ENCODE measurements around the gene MYRIP.
"Not testable (repeated sequence)": the region's sequence is repeated elsewhere in the genome, so short reads cannot be mapped to it uniquely, and the experiment has no call there.

Gene MYRIP

DNA sequence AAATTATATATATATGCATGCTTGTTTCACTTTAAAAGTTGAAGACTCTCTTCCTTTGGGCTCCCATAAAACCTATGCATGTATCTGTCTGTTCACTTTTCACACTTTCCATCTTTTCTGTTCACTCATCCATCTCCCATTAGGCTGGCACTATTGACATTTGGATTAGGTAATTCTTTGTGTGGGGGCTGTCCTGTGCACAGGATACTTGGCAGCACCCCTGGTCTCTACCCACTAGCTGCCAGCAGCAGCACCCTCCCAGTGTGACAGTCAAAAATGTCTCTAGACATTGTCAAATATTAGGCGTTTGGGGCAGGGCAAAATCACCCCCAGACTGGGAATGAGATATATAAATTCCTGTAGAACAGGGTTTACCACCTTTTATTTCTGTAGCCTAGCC lies 427.8 kb downstream of the MYRIP start:
- DNase-seq (ENCODE audit: low read depth), result no peak

DNA sequence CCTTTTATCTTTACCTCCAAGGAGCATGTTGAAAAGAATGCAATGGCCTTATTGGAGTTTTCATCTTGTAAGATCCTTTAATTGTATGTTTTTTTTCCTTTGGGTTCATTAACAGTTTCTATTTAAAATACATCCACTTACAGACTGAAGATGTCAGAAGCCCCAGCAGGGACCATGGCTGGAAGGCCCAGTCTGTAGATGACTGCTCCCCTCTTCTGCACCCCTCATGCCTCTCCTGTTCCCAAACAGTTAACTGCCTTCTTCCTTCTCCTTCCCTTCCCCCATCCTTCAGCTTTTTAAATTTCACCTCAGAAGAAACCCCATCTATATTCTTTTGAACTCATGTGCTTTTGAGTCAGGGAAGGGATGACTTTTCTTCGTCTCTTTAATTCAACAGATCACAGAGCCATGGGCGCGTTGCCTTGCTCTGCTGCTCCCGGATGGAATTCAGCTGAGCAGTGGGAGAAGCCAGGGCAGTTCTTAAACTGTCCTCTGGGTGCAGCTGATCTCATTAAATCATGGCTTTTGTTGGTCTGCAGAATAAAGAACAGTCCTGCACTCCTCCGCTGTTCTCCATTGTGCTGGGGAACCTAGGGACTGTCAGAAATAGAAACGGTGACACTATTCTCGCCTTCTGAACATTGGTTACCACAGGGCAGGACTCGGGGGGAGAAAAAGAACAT lies 428.6 kb downstream of the MYRIP start:
- no peak for DNase-seq (ENCODE audit: low read depth)

DNA sequence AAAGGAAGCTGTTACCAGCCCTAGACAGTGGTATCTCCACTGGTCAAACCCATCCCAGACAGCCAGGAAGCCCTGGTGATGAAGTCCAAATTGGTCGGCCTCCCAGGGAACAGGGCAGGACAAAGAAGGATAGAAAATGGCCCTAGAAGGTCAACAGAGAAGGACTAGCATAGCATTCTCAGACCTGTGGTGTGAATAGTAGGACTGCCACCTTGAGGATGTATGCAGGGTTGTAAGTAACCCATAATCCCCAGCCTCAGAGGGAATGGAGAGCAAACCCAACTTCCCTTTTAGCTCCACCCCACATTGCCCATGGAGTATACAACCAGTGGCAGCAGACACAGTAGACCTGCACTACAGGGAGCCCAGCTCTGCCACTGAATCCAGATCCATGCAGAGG lies 431.5 kb downstream of the MYRIP start:
- DNase-seq (ENCODE audit: low read depth), result no peak

DNA sequence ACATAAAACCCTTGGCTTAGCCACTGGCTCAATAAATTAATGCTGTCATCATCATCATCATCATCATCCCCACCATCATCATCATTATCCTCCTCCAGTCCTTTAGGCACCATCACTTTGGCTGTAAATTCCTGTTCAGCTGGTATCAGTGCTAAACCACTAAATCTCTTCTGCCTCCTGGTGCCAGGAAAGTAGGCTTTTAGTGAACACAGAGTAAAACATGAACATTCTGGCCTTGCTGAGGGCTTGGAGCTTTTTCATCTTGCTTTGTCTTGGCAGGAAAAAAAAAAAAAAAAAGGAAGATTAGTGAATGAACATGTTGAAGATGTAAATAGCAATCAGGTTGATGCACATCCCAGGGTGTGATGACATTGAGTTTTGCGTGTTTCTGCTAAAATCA lies 432.8 kb downstream of the MYRIP start:
- DNase-seq (ENCODE audit: low read depth), result no peak

DNA sequence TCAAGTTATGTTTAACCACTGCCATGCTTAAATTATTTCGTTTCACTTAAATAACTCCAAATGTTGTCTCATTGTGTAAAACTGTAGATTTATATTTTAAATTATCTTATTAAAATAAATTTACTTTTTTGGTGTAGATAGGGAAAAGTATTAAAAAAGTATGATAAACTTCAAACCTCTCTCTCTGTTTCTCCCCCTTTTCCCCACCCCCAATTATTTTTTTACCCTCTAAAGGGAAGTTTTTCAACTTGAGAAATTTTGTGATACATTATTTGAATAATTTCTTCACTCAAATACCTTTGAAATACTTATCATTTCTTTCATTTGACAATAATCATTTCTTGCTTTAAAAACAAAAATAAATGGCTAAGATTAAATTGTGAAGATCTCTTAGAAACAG lies 433.2 kb downstream of the MYRIP start:
- DNase-seq (ENCODE audit: low read depth), result no peak

DNA sequence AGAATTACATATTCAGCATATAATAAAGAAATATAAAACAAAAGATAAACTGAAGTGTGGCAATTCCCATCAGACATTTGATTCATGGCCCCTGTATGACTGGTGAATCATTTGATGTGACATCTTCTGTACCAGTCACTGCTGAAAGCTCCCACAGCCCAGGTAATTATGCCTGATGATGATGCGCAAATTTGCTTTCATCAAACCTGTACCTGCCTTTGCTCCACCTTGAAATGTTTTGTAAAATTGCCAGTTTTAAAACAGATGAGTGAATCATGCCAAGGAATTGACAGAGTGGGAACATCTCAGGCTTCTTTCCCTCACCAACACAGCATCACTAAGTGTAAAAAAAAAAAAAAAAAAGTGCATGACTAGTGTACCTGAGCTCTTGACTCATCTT lies 433.6 kb downstream of the MYRIP start:
- DNase-seq (ENCODE audit: low read depth), result no peak

DNA sequence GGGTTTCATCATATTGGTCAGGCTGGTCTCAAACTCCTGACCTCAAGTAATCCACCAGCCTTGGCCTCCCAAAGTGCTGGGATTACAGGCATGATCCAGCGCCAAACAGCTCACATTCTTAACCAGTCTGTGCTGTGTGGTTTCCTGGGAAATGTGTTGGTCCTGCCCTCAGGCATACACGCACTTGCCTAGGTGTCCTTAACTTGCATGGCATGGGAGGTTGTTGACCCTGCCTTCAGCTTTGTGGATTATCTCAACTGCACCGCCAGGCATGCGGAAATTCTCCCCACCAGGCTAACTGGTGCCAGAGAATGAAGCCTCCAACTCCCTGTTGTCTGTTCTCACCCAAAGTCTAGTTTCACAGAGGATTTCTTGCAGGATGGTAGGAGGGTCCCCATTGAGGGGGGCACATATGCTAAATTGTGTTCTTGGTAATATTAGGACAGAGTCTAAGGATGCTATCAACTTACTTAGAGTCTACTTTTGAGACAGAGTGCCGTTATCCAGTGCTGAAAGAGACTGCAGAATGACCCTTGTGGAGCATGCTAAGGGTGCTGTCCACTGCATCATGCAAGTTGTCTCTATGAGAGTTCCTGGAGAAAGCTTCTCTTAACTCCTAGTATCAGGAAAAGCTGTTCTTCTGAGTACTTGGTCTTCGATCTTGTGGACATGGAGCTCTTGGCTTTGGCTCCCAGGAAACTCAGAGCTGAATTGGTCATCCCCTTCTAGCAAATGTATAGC lies 438.5 kb downstream of the MYRIP start:
- DNase-seq (ENCODE audit: low read depth), result no peak

DNA sequence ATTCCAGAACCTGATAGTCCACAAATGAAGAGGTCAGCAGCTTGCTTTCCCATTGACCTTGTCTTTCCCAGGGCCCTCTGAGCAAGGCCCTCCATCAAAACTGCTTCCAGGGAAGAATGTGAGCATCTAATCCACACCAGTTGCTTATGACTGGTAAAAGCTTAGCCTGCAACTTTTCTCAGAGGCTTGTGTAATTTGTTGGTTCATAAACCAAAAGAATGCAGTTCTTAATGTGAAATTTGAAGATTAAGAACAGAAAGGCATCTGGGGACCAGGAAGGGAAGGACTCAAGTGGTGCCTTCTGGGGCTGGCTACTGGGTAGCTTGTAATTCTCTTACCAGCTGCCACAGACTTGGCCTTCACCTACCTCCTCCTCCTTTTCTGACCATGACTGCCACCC lies 439.2 kb downstream of the MYRIP start:
- DNase-seq (ENCODE audit: low read depth), result no peak

DNA sequence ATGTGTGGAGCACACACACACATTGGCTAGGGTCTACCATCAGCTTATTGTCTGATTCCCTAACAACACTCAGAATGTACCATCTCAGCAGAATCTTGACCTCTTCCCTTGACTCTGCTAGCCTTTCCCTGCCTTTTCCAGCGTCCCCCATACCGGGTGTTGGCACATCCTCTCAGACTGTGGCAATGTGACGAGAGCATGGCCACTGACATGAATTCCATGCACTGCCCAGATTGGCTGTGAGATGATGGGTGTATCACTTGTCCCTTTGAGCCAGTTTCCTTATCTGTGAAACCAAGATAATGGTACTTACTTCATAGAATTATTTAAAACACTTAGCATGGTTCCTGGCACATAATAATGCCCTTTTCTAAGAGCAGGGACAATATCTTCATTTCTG lies 439.8 kb downstream of the MYRIP start:
- DNase-seq (ENCODE audit: low read depth), result no peak

DNA sequence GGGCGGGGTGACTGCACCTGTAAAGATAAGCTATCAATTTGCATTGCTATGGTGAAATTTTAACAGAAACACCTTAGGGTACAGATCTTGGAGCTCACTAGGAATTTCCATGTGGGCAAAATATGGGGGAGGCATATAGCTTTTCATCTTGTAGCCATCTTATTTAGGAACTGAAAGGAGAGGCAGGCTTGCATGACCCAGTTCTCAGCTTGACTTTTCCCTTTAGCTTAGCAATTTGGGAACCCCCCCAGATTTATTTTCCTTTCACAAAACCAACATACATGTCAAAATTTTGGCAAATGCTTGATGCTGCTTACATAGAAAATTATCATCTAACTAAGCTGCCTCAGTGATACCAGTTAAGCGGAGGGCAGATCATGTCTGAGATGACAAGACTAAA lies 445.1 kb downstream of the MYRIP start:
- no peak for DNase-seq (ENCODE audit: low read depth)

DNA sequence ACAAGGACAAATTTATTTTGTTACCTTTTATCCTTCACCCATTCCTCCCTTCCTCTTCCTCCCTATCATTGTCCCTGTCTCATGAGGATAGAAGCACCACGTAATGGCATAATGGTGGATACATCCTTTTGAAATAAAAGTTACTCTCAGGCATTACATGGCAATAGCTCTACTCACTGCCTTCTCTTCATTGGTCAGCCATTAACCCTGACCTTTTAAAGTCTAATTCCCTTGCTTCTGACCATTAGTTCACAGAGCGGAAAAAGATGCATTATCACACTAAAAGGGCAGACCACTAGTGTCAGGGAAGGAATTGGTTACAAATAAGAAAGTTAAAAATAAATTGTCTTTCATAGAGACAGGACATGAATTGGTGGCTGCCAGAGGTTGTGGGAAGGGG lies 445.5 kb downstream of the MYRIP start:
- DNase-seq (ENCODE audit: low read depth), result no peak

DNA sequence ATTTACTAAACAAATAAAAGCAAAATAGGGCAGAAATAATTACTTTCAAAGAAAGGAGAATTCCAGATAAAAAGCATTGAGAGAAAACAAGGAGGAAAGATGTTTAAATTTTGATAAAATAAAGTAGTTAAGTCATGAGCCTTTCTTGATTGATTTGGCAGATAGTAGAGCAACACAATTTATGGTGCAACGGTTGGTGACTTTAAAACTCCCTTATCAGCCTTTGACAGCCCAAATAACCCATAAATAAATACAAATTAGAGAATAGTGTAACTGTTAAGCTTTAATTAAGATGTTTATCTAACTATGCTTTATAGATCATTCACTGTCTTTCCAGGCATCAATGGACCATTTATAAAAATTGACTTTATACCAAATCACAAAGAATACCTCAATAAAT lies 446.1 kb downstream of the MYRIP start:
- DNase-seq (ENCODE audit: low read depth), result no peak

DNA sequence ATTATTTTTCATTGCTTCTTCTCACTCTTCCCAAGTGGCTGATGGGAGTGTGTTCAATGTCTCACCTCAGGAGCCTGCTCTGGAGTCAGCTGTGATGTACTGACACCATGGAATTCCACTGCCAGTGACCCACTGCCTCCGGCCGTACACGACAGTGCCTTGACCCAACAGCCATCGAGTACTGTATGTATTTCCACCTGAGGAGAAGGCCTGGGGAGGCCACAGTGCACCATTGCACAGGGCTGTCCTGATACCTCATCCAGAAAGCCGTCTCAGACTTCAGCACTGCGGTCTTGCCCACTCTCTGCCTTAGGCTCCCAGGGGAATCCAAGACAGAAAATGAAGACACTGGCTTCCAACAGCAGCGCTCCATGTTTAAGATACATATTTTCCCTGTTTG lies 448.7 kb downstream of the MYRIP start:
- DNase-seq (ENCODE audit: low read depth), result no peak

DNA sequence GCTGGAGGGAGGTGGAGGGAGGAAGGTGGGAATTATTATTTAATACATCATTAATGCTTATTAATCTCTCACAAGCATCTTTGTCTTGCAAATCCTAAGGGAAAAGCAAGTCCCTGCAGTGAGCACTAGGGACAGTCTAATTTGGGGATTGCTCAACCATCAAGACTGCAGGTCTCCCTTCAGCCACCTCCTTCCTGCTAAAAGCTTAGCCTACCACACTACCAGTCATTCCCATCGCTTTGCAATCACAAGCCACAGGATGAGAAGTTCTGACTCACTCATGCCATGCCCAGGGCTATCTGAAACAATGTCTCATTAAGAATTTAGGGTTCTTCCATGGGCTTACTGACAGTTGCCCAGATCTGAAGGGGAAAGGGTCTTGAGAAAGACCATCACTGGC lies 449.1 kb downstream of the MYRIP start:
- DNase-seq (ENCODE audit: low read depth), result no peak

DNA sequence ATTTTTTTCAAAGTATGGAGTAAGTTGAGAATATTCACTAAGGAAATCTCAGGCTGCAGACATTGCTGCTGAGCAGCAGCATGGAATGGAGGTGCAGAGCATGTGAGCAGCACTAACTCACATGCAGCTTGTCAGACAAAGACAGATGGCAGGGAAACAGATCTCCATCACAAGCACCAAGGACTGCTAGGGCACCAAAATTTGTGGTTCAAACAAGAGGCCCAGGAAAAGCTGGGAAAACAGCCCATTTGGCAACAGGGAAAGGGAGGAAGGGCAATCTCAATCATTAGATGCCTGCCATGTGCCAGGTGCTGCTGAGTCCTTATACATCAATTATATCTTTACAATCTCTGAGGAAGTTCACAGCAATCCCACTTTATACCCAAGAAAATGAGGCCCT lies 452.9 kb downstream of the MYRIP start:
- DNase-seq (ENCODE audit: low read depth), result no peak

DNA sequence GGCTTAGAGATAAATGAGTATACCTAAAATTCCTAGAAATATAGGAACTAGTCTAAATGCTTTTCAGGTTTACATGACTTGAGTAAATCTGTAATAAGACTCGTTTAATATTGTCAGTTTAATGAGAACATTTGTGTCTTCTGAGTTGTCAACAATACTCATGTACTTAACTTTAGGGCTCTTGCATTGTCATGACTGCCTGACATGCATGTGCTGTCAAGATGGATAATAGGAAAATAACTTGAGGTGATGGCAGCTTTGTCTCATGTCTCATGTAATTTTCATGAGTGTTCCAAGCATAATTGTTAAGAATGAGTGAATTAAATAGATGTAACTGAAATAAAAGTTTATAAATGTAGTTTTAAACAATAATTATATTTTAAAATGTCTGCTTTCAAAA lies 455.0 kb downstream of the MYRIP start:
- no peak for DNase-seq (ENCODE audit: low read depth)

DNA sequence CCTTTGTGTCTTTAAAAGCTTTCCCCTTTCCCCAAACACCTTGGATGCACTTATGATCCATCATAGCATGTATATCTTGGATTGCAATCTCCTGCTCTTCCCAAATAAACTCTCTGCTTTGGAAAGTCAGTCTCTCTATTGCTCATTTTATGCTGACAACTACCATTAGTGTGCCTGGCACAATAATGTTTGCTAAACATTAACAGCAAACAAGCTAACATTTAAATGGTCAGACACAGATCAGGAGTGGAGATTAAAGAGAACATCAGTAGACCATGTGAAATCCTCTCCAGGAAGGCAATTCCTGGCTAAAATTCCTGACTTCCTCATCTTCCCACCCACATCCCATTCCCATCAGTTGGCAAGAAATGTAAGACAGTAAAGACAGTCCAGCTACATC lies 455.8 kb downstream of the MYRIP start:
- DNase-seq (ENCODE audit: low read depth), result no peak

DNA sequence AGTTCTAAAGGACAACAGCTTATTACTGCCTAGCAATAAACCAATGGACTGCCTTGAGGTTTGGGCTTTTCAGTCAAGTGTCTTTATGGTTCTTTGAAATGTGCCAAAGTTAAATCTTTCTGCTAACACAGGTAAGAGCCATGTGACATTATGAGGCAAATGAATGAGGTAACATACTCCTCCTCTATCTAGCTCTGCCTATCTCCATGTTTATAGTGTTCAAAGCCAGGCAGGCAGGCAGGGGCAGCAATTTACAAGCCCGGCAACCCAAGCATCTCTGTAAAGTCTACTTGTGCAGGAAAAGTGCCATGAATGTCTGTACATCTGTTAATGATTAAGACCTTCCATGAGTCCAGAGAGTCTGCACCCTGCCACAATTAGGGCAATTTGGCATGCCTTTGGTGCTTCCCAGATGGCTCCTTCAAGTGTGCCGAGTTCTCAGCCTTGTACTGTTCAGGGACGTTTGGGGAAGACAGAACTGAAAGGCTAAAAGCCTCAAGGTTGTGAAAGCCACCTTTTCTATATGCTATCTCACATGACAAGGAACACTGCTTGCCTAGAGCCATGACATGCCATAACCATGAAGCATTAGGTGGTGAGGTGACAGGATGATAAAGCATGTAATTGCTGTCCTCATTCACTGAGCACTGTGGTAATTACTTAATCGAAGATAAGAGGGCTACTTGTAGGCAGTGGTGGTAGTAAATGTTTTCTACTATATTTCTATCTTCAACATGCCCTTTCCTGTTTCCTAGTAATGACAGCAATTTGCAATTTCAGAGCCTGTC lies 458.7 kb downstream of the MYRIP start:
- DNase-seq (ENCODE audit: low read depth), result no peak

DNA sequence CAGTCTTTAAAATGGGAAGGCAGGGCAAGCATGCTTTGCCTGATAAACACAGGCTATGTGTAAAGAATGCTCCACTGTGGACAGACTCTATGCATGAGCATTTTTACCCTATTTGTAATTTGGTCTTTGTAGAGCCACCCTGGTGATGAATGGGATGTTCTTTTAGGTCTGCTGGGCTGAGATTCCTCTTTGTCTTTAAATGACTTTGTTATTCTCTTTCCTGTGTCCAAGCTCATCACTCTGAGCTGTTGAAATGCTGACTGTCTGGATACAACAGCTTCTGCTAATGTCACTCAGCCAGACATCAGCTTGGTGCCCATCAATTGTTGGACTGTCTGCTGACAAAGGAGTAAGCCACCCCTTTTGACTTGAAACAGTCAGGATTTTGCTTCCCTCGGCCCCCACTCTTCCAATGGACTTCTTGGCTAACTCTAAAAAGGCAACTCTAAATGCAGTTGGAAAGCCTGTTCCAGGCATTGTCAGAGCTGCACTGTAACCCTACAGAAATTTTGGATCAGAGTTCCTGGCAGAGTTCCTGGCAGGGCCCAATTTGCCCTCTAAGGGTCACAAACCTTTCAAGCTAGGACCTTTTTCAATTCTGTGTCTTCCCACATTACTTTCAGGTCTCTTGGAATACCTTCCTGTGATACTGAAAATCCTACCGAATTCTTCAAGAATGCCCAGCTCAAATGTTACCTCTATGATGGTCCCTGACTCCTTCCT lies 459.6 kb downstream of the MYRIP start:
- no peak for DNase-seq (ENCODE audit: low read depth)

DNA sequence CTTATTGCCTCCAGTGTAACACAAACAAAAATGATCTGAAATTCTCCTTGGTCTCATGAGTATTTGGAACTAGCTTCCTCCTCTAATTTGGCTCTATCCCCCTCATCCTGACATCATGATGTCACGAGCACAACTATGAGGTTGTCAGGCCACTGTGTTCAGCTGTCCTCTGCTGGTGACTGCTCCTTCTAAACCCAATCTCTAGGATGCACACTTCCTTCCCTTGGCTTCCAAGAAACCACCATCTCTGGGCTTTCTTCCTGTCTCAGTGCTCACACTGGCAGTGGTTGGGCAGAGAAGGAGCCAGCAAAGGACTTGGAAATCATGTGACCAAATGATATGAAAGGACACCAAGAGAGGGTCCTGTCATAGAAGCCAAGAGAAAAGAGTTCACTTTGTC lies 469.4 kb downstream of the MYRIP start:
- no peak for DNase-seq (ENCODE audit: low read depth)

DNA sequence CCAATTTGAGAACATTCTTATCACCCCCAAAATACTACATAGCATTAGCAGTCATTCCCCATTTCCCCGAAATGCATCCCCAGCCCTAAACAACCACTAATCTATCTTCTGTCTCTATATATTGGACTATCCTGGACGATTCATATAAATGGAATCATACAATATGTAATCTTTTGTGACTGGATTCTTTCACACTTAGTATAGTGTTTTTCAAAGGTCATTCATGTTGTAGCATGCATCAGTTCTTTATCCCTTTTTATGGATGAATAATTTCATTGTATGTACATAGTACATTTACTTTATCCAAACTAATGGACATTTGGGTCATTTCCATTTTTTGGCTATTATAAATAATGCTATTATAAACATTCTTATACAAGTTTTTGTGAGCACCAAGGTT lies 472.6 kb downstream of the MYRIP start:
- DNase-seq (ENCODE audit: low read depth), result no peak

DNA sequence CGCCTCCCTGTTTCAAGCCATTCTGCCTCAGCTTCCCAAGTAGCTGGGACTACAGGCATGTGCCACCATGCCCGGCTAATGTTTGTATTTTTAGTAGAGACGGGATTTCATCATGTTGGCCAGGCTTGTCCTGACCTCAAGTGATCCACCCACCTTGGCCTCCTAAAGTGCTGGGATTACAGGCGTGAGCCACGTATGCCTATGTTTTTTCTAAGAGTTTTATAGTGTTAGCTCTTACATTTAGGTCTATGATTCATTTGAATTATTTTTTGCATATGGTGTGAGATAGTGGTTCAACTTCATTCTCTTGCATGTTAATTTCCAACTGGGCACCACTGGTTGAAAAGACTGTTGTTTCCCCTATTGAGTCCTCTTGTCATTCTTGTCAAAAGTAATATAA lies 473.6 kb downstream of the MYRIP start:
- not testable (repeated sequence) for DNase-seq (ENCODE audit: low read depth)

DNA sequence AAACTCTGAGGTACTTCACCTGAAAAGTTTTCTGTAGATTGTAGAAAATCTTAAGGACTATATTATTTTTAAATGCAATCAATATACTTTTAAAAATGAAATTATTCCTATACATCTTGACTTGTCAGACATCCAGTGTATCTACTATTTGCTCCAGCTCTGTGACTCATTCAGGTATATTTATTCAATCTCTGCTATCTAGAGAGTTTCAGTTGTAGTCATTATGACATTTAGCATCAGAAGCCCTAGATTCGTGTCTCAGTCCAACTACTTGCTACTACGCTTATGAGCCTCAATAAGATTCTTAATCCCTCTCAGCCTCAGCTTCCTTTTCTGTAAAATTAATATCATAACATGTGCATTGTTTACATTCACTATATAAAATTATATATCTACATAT lies 477.8 kb downstream of the MYRIP start:
- DNase-seq (ENCODE audit: low read depth), result no peak
